ENCODE measurements around the gene CREB3L4. TPM values are rescaled to one million over a fixed set of nuclear protein-coding genes. Genes with fewer than 3 reads are reported as not detected.
"Not testable (repeated sequence)": the region's sequence is repeated elsewhere in the genome, so short reads cannot be mapped to it uniquely, and the experiment has no call there.

Gene CREB3L4
- total and polyA plus RNA-seq, 11 donors = 2.5 to 7.2 (median 4.7) TPM

- WGBS, 4 donors = 91 to 97% (median 95%) methylated on average over 11 of the region's 11 CpGs
- Histone ChIP-seq H3K27me3 (no peaks in the 10 kb centered on the region), H3K4me3 (no peak overlapping the region), H3K27ac (no peak overlapping the region), H3K36me3 (peaks cover 0 to 49% (median 39%) of the 10 kb centered on the region in 9 donors), H3K4me1 (peaks cover 5 to 30% (median 20%) of the 10 kb centered on the region in 12 donors), H3K9me3 (no peaks in the 10 kb centered on the region)
- ATAC-seq = no peak
- no peak for DNase-seq
- TF ChIP-seq POLR2A (IDR thresholded peaks at IDR 0.05) (no peak), CTCF (IDR thresholded peaks at IDR 0.05) (no peak)
- intact Hi-C loops (cut with DNase I) = loop anchor here in 3 of 10 donors (10.0 kb wide), 3 partner anchors 189 to 481 kb away; partner anchors contain the start of gene HAX1 (in 1 of the 3)
Observed at GRCh38 chr1:153995640-153996039, 27.9 kb downstream of the CREB3L4 start.

- intact Hi-C loops (cut with DNase I) = loop anchor here in 3 of 10 donors (10.0 kb wide), 3 partner anchors 188 to 482 kb away; partner anchors contain the start of gene HAX1 (in 1 of the 3)
- peaks cover under 1 to 23% (median 13%) of the 10 kb centered on the region in 12 donors for H3K4me1 ChIP-seq
- H3K36me3 ChIP-seq = peaks cover 0 to 43% (median 38%) of the 10 kb centered on the region in 9 donors
- WGBS, 4 donors = 95 to 97% (median 97%) methylated on average over 10 of the region's 10 CpGs
- not testable (repeated sequence) for H3K9me3 ChIP-seq, H3K4me3 ChIP-seq, DNase-seq, H3K27me3 ChIP-seq, H3K27ac ChIP-seq, ATAC-seq
Observed at GRCh38 chr1:153996882-153997281, 29.2 kb downstream of the CREB3L4 start.

DNA sequence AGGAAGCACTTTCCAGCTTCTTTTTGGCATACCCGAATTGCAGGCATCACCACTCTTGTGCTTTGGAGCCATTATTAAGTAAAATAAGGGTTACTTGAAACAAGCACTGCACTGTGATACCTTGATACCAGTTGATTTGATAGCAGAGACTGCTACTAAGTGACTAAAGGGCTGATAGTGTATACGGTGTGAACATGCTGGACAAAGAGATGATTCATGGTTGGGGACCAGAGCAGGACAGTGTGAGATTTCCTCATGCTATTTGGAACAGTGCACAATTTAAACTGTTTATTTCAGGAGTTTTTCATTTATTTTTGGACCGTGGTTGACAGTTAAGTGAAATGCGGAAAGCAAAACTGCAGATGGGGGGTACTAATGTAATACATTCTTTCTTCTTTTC is 32.7 kb downstream of the CREB3L4 start:
- no peaks in the 10 kb centered on the region for H3K27me3 ChIP-seq
- intact Hi-C loops (cut with DNase I) = no loop called here
- H3K36me3 ChIP-seq = peaks cover 0 to 8% (median 4%) of the 10 kb centered on the region in 9 donors
- 77 to 80% (median 78%) methylated on average over 4 of the region's 4 CpGs for WGBS, 4 donors
- H3K4me3 ChIP-seq = no peak overlapping the region
- no peak for DNase-seq
- TF ChIP-seq POLR2A (IDR thresholded peaks at IDR 0.05) = no peak
- TF ChIP-seq CTCF (IDR thresholded peaks at IDR 0.05) = no peak
- no peaks in the 10 kb centered on the region for H3K4me1 ChIP-seq
- no peak overlapping the region for H3K27ac ChIP-seq
- no peaks in the 10 kb centered on the region for H3K9me3 ChIP-seq
- ATAC-seq = no peak

DNA sequence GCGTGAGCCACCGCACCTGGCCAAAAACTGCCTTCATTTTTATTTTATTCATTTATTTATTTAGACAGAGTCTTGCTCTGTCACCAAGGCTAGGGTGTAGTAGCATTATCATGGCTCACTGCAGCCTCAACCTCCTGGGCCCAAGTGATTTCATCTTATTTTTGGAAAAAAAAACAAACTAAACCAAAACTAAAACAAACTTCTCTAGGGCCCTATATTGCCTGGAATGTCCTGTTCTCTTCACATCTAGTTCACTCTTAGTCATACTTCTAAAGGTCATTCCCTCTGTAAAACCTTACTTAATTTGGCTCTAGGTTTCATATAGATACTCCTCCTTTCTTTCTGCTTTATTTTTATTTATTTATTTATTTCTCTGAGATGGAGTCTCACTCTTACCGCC is 38.4 kb downstream of the CREB3L4 start:
- ATAC-seq (no peak), DNase-seq (no peak)
- whole genome bisulfite sequencing, 4 donors = 92 to 97% (median 94%) methylated on average over 3 of the region's 3 CpGs
- Histone ChIP-seq H3K4me3 (no peak overlapping the region), H3K36me3 (no peaks in the 10 kb centered on the region), H3K4me1 (no peaks in the 10 kb centered on the region), H3K27ac (no peak overlapping the region), H3K9me3 (no peaks in the 10 kb centered on the region), H3K27me3 (no peaks in the 10 kb centered on the region)
- TF ChIP-seq POLR2A (IDR thresholded peaks at IDR 0.05) = no peak
- intact Hi-C loops (cut with DNase I) = no loop called here

- TF ChIP-seq CTCF (IDR thresholded peaks at IDR 0.05) (no peak), POLR2A (IDR thresholded peaks at IDR 0.05) (no peak)
- no peak for ATAC-seq
- 55 to 69% (median 63%) methylated on average over 1 of the region's 1 CpG for WGBS, 4 donors
- Histone ChIP-seq H3K4me1 (no peaks in the 10 kb centered on the region), H3K4me3 (no peak overlapping the region), H3K27ac (no peak overlapping the region), H3K9me3 (no peaks in the 10 kb centered on the region), H3K27me3 (no peaks in the 10 kb centered on the region), H3K36me3 (no peaks in the 10 kb centered on the region)
- intact Hi-C loops (cut with DNase I) = no loop called here
- DNase-seq = no peak
Observed at GRCh38 chr1:154012129-154012528, 44.4 kb downstream of the CREB3L4 start.

DNA sequence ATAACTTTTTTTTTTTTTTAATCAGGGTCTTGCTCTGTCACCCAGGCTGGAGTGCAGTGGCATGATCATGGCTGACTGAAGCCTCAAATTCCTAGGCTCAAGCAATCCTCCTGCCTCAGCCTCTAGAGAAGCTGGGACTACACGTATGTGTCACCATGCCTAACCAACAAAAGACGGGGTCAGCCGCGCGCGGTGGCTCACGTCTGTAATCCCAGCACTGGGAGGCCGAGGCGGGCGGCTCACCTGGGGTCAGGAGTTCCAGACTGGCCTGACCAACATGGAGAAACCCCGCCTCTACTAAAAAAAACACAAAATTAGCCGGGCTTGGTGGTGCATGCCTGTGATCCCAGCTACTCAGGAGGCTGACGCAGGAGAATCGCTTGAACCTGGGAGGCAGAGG is 44.8 kb downstream of the CREB3L4 start:
- intact Hi-C loops (cut with DNase I); H3K4me1 ChIP-seq; H3K36me3 ChIP-seq; H3K9me3 ChIP-seq; H3K27ac ChIP-seq; H3K27me3 ChIP-seq; DNase-seq; H3K4me3 ChIP-seq; ATAC-seq: not testable (repeated sequence)
- 93 to 96% (median 95%) methylated on average over 14 of the region's 14 CpGs for WGBS, 4 donors
